ENCODE results near the gene HCRTR2.
"Not testable (repeated sequence)": the region's sequence is repeated elsewhere in the genome, so short reads cannot be mapped to it uniquely, and the experiment has no call there.

The HCRTR2 gene
- total RNA-seq: 0 reads per million in 2 donors

GRCh38 chr6:55174211-55175026 lies at the start of gene HCRTR2:
Gene HCRTR2, plus strand, starts transcription at chr6:55174515. Its CDS starts 73 bp downstream, at chr6:55174588.
- DNase-seq: no peak

GRCh38 chr6:55130806-55131324 lies 43.5 kb upstream of the HCRTR2 start:
- no peak for DNase-seq

- no peak for DNase-seq
Measured at GRCh38 chr6:55131616-55132015, 42.7 kb upstream of the HCRTR2 start.

GRCh38 chr6:55136916-55137315 lies 37.4 kb upstream of the HCRTR2 start:
- no peak for DNase-seq

GRCh38 chr6:55137929-55138693 lies 36.2 kb upstream of the HCRTR2 start:
- no peak for DNase-seq

- DNase-seq: no peak
Measured at GRCh38 chr6:55141611-55142010, 32.7 kb upstream of the HCRTR2 start.

GRCh38 chr6:55142610-55143009 lies 31.7 kb upstream of the HCRTR2 start:
- DNase-seq: no peak

GRCh38 chr6:55153284-55153683 lies 21.0 kb upstream of the HCRTR2 start:
- no peak for DNase-seq

GRCh38 chr6:55158784-55159183 lies 15.5 kb upstream of the HCRTR2 start:
- DNase-seq: not testable (repeated sequence)

GRCh38 chr6:55167860-55168259 lies 6.5 kb upstream of the HCRTR2 start:
- no peak for DNase-seq

GRCh38 chr6:55175078-55176049 lies 1.0 kb downstream of the HCRTR2 start:
- DNase-seq: no peak

- no peak for DNase-seq
Measured at GRCh38 chr6:55176958-55177357, 2.6 kb downstream of the HCRTR2 start.

- no peak for DNase-seq
Measured at GRCh38 chr6:55180258-55180657, 5.9 kb downstream of the HCRTR2 start.

- no peak for DNase-seq
Measured at GRCh38 chr6:55182016-55182650, 7.8 kb downstream of the HCRTR2 start.

- no peak for DNase-seq
Measured at GRCh38 chr6:55184782-55185530, 10.6 kb downstream of the HCRTR2 start.

GRCh38 chr6:55198715-55199114 lies 24.4 kb downstream of the HCRTR2 start:
- DNase-seq: no peak

GRCh38 chr6:55199239-55199638 lies 24.9 kb downstream of the HCRTR2 start:
- DNase-seq: no peak

GRCh38 chr6:55208478-55209458 lies 34.5 kb downstream of the HCRTR2 start:
- DNase-seq: no peak

- DNase-seq: no peak
Measured at GRCh38 chr6:55210952-55211351, 36.6 kb downstream of the HCRTR2 start.

GRCh38 chr6:55212156-55212555 lies 37.8 kb downstream of the HCRTR2 start:
- DNase-seq: no peak
